ENCODE measurements around the gene VMO1.

The VMO1 gene

GRCh38 chr17:4790705-4791088 lies 4.5 kb upstream of the VMO1 start:
- H3K36me3 ChIP-seq (ENCODE audit: insufficient read depth, low read length), result no peaks in the 10 kb centered on the region
- H3K9me3 ChIP-seq (ENCODE audit: low read length), result no peaks in the 10 kb centered on the region
- H3K27me3 ChIP-seq (ENCODE audit: control insufficient read depth in 1 of 2, insufficient read depth in 2 of 2, low read length in 2 of 2), result no peaks in the 10 kb centered on the region
- peak overlapping the region; percentile 73 for H3K27ac ChIP-seq (ENCODE audit: low read depth, low read length)
- peaks cover 26% of the 10 kb centered on the region for H3K4me1 ChIP-seq (ENCODE audit: insufficient read depth, low read length)
- H3K9ac ChIP-seq (ENCODE audit: low read length), result peak overlapping the region; percentile 15
- H3K4me3 ChIP-seq (ENCODE audit: low read depth in 1 of 2, low read length in 2 of 2), result peak overlapping the region; percentile 61

DNA sequence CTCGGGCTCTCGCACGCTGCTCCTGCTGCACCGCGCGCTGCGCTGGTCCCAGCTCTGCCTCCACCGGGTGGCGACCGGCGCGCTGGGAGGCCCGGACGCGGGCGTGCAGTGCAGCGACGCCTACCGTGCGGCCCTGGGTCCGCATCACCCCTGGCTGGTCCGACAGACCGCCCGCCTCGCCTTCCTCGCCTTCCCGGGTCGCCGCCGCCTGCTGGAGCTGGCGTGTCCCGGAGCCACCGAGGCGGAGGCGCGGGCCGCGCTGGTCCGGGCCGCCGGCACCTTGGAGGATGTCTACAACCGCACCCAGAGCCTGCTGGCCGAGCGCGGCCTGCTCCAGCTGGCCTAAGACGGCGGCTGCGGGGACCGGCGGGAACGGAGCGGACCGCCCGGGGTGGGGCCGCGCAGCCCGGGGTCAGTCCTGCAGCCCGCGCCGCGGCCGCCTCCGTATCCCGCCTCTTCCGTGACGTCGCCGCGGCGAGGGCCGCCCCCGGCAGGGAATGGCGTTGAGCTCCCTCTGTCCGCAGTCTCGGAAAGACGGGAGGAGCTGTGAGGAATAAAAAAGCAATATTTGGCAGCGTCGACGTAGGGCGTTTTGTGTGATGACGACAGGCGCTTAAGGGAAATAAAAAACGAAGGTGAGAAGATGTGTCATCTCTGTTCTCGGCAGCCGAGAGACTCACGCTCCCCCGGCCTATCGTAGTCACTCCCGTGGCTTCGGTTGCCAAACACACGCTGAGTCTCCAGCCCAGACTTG lies 4.0 kb upstream of the VMO1 start:
- Histone ChIP-seq H3K36me3 (ENCODE audit: insufficient read depth, low read length) (no peaks in the 10 kb centered on the region), H3K9ac (ENCODE audit: low read length) (peak overlapping the region; percentile 57), H3K27me3 (ENCODE audit: control insufficient read depth in 1 of 2, insufficient read depth in 2 of 2, low read length in 2 of 2) (no peaks in the 10 kb centered on the region), H3K27ac (ENCODE audit: low read depth, low read length) (peak overlapping the region; percentile 73), H3K4me3 (ENCODE audit: low read depth in 1 of 2, low read length in 2 of 2) (peak overlapping the region; percentile 61 to 68), H3K9me3 (ENCODE audit: low read length) (no peaks in the 10 kb centered on the region), H3K4me1 (ENCODE audit: insufficient read depth, low read length) (peaks cover 32% of the 10 kb centered on the region)

DNA sequence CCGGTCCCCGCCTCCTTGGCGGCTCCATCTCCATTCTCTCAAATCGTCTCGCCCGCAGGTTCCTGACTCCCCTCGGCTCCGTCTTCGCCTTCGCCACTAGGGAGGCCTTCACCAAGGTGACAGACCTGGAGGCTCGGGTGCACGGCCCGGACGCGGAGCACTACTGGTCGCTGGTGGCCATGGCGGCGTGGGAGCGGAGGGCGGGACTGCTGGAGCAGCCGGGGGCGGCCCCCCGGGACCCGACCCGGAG lies 3.5 kb upstream of the VMO1 start:
- peak overlapping the region; percentile 61 to 68 for H3K4me3 ChIP-seq (ENCODE audit: low read depth in 1 of 2, low read length in 2 of 2)
- H3K4me1 ChIP-seq (ENCODE audit: insufficient read depth, low read length), result peaks cover 32% of the 10 kb centered on the region
- peaks cover 0 to 3% of the 10 kb centered on the region in 2 donors for H3K27me3 ChIP-seq (ENCODE audit: control insufficient read depth in 1 of 2, insufficient read depth in 2 of 2, low read length in 2 of 2)
- H3K36me3 ChIP-seq (ENCODE audit: insufficient read depth, low read length), result no peaks in the 10 kb centered on the region
- peak overlapping the region; percentile 57 for H3K9ac ChIP-seq (ENCODE audit: low read length)
- no peaks in the 10 kb centered on the region for H3K9me3 ChIP-seq (ENCODE audit: low read length)
- H3K27ac ChIP-seq (ENCODE audit: low read depth, low read length), result peak overlapping the region; percentile 73

- Histone ChIP-seq H3K9ac (ENCODE audit: low read length) (peak within 1 kb of the TSS; percentile 57), H3K27ac (ENCODE audit: low read depth, low read length) (peak within 1 kb of the TSS; percentile 73), H3K36me3 (ENCODE audit: insufficient read depth, low read length) (no peaks in the 10 kb centered on the region), H3K27me3 (ENCODE audit: control insufficient read depth in 1 of 2, insufficient read depth in 2 of 2, low read length in 2 of 2) (peaks cover 0 to 8% of the 10 kb centered on the region in 2 donors), H3K9me3 (ENCODE audit: low read length) (no peaks in the 10 kb centered on the region), H3K4me1 (ENCODE audit: insufficient read depth, low read length) (peaks cover 32% of the 10 kb centered on the region), H3K4me3 (ENCODE audit: low read depth in 1 of 2, low read length in 2 of 2) (peak within 1 kb of the TSS; percentile 61 to 68)
Observed at GRCh38 chr17:4788807-4789700, 2.9 kb upstream of the VMO1 start, which contains the start of gene GLTPD2. TSS of gene GLTPD2 (plus strand) at chr17:4788964. CDS start at chr17:4789012, 48 bp downstream.

- Histone ChIP-seq H3K27me3 (ENCODE audit: control insufficient read depth in 1 of 2, insufficient read depth in 2 of 2, low read length in 2 of 2) (peaks cover 7 to 10% of the 10 kb centered on the region in 2 donors), H3K9ac (ENCODE audit: low read length) (no peak overlapping the region), H3K4me1 (ENCODE audit: insufficient read depth, low read length) (peaks cover 32% of the 10 kb centered on the region), H3K4me3 (ENCODE audit: low read depth in 1 of 2, low read length in 2 of 2) (no peak overlapping the region), H3K27ac (ENCODE audit: low read depth, low read length) (no peak overlapping the region), H3K36me3 (ENCODE audit: insufficient read depth, low read length) (no peaks in the 10 kb centered on the region), H3K9me3 (ENCODE audit: low read length) (no peaks in the 10 kb centered on the region)
Observed at GRCh38 chr17:4788159-4788806, 2.1 kb upstream of the VMO1 start.

- no peak overlapping the region for H3K9ac ChIP-seq (ENCODE audit: low read length)
- H3K36me3 ChIP-seq (ENCODE audit: insufficient read depth, low read length), result no peaks in the 10 kb centered on the region
- peak overlapping the region; percentile 54 for H3K27ac ChIP-seq (ENCODE audit: low read depth, low read length)
- H3K4me3 ChIP-seq (ENCODE audit: low read depth in 1 of 2, low read length in 2 of 2), result peak overlapping the region; percentile 7 to 61
- H3K9me3 ChIP-seq (ENCODE audit: low read length), result no peaks in the 10 kb centered on the region
- peaks cover 12 to 23% of the 10 kb centered on the region in 2 donors for H3K27me3 ChIP-seq (ENCODE audit: control insufficient read depth in 1 of 2, insufficient read depth in 2 of 2, low read length in 2 of 2)
- peaks cover 32% of the 10 kb centered on the region for H3K4me1 ChIP-seq (ENCODE audit: insufficient read depth, low read length)
Observed at GRCh38 chr17:4786516-4786915, 352 bp upstream of the VMO1 start.

DNA sequence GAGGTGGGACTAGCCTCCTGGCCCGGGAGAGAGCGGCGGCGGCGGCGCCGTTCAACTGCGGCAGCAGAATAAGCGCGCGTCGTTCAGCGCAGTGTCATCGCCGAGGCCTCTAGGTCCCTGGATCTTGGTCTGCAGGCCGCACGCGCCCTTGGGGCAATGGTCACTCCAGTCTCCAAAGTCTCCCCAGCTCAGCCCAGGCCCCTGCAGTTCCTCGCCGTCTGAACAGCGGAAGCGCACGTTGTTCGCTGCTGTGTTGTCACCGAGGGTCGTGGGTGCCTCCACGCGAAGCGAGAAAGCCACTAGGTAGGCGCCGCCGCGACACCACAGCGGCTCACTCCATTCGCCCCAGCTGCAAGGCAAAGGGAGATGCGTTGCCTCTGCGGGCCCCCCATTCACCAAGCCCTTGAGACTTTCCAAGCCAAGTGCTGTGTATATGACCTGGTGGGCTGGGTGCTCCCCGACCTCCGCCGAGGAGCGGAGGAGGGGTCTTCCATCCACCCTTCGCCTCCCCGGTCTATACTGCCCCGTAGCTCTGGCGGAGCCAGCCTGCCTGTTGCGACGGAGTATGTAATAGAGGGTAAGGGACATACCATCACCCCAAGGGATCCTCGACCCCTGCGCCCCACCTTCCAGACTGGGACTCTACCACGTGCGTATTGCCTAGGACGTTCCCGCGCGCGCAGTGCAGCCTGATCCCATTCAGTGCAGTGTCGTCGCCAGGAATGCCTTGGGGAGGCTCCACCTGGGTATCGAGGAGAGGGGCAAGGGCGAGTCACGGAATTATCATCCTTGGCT lies 656 bp downstream of the VMO1 start:
- H3K9ac ChIP-seq (ENCODE audit: low read length), result no peak overlapping the region
- peaks cover 28% of the 10 kb centered on the region for H3K4me1 ChIP-seq (ENCODE audit: insufficient read depth, low read length)
- H3K4me3 ChIP-seq (ENCODE audit: low read depth in 1 of 2, low read length in 2 of 2), result peak overlapping the region; percentile 7 to 61

GRCh38 chr17:4782652-4783051 lies 3.5 kb downstream of the VMO1 start:
- peaks cover 22 to 23% of the 10 kb centered on the region in 2 donors for H3K27me3 ChIP-seq (ENCODE audit: control insufficient read depth in 1 of 2, insufficient read depth in 2 of 2, low read length in 2 of 2)
- no peaks in the 10 kb centered on the region for H3K36me3 ChIP-seq (ENCODE audit: insufficient read depth, low read length)

More for the DNA sequence above, 656 bp downstream of the VMO1 start:
- H3K9me3 ChIP-seq (ENCODE audit: low read length), result no peaks in the 10 kb centered on the region
- peaks cover 17 to 23% of the 10 kb centered on the region in 2 donors for H3K27me3 ChIP-seq (ENCODE audit: control insufficient read depth in 1 of 2, insufficient read depth in 2 of 2, low read length in 2 of 2)
- peak overlapping the region; percentile 54 for H3K27ac ChIP-seq (ENCODE audit: low read depth, low read length)
- no peaks in the 10 kb centered on the region for H3K36me3 ChIP-seq (ENCODE audit: insufficient read depth, low read length)

DNA sequence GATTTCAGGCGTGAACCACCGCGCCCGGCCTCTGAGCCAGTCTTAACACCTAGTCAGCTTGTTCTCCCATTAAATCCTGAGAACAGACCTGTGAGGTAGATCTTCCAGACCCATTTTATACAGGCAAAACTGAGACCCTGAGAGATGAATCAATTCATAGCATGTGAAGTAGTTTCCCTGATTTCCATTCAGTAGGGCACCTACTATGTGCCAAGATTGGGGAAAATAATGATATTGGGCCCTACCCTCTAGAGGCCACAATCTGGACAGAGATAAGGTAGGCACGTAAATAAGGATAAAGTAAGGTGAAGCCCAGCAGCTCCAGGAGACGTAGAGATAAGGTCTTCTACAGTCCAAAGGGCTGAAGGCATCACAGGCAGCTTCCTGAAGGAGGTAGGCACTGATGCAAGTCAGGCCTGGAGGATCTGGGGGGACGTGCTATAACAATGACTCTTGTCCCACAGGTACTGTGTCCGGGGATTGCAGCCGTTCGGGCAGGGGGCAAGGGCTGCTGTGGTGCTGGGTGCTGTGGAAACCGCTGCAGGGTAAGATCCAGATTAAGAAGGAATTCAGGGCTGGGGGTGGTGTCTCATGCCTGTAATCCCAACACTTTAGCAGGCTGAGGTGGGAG lies 5.7 kb downstream of the VMO1 start:
- H3K9ac ChIP-seq (ENCODE audit: low read length), result no peak overlapping the region
- no peak overlapping the region for H3K27ac ChIP-seq (ENCODE audit: low read depth, low read length)
- peaks cover 3% of the 10 kb centered on the region for H3K4me1 ChIP-seq (ENCODE audit: insufficient read depth, low read length)
- no peaks in the 10 kb centered on the region for H3K36me3 ChIP-seq (ENCODE audit: insufficient read depth, low read length)
- peaks cover 22 to 23% of the 10 kb centered on the region in 2 donors for H3K27me3 ChIP-seq (ENCODE audit: control insufficient read depth in 1 of 2, insufficient read depth in 2 of 2, low read length in 2 of 2)
- H3K4me3 ChIP-seq (ENCODE audit: low read depth in 1 of 2, low read length in 2 of 2), result no peak overlapping the region
- no peaks in the 10 kb centered on the region for H3K9me3 ChIP-seq (ENCODE audit: low read length)

More at GRCh38 chr17:4782652-4783051, 3.5 kb downstream of the VMO1 start:
- Histone ChIP-seq H3K27ac (ENCODE audit: low read depth, low read length) (no peak overlapping the region), H3K4me1 (ENCODE audit: insufficient read depth, low read length) (peaks cover 18% of the 10 kb centered on the region), H3K9ac (ENCODE audit: low read length) (no peak overlapping the region), H3K9me3 (ENCODE audit: low read length) (no peaks in the 10 kb centered on the region), H3K4me3 (ENCODE audit: low read depth in 1 of 2, low read length in 2 of 2) (no peak overlapping the region)

GRCh38 chr17:4777969-4778760 lies 8.0 kb downstream of the VMO1 start:
- no peaks in the 10 kb centered on the region for H3K4me1 ChIP-seq (ENCODE audit: insufficient read depth, low read length)
- H3K36me3 ChIP-seq (ENCODE audit: insufficient read depth, low read length), result no peaks in the 10 kb centered on the region
- H3K27ac ChIP-seq (ENCODE audit: low read depth, low read length), result no peak overlapping the region
- no peak overlapping the region for H3K9ac ChIP-seq (ENCODE audit: low read length)
- peaks cover 12 to 14% of the 10 kb centered on the region in 2 donors for H3K27me3 ChIP-seq (ENCODE audit: control insufficient read depth in 1 of 2, insufficient read depth in 2 of 2, low read length in 2 of 2)
- no peaks in the 10 kb centered on the region for H3K9me3 ChIP-seq (ENCODE audit: low read length)
- H3K4me3 ChIP-seq (ENCODE audit: low read depth in 1 of 2, low read length in 2 of 2), result no peak overlapping the region

Measured in muscle layer of colon (tissue), 2 donors.